HG03025 (cell line): Measurements from ENCODE around the gene CASTOR1.

Experiments used
- ATAC-seq: cut with Tn5 transposase; IDR thresholded peaks from one replicate; pipeline ENCODE4 v1.9.1; 2021; ENCODE audit warnings: mild to moderate bottlenecking, moderate library complexity; ENCODE audit not compliant: unreplicated experiment, low FRiP score

Gene CASTOR1

DNA sequence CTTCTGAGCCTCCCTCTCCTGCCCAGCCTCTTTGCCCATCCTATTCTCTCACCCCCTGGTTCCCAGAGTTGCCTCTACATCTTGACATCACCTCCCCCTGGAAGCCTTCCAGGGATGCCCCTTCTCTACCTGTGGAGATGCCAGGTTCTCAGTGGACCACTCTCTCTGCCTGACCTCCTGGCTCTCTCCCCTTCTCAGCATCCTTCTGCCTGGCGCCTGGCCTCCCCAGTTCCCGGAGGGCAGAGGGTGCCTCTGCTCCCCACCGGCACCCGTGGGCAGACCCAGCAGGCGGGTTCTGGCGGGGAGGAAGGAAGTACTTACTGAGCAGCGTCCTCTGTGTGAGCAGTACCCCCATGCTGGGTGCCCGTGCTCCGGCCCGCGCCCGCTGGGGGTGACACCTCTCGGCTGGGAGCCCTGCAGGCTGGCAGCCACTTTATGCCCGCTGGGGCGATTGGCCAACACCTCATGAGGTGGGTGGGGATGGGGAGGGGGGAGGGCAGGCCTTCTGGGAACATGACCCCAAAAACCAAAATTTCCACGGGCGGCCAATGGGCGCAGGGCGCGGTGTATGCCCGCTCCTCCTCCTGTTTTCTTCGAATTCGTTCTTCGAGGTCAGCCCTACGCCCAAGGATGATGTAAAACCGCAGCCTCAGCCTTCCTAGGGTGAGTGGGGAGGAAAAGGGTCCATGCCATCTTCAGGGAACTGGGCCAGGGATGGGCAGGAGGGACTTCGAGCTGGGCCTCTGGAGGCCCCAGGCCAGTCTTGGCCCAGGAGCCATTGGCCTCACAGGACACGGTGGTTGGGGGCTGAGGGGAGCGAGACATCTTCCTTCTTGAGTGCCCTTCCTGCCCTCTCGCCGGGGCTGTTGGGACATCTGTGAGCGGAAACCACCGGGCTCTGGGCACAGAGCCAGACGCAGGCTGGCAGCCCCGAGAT lies 22.6 kb downstream of the CASTOR1 start, which contains the start of gene OSM:
Gene OSM (minus strand): TSS at position 407 of the 937 bp plus-strand sequence. CDS start 52 bp downstream, at position 355.
- ATAC-seq: no peak

DNA sequence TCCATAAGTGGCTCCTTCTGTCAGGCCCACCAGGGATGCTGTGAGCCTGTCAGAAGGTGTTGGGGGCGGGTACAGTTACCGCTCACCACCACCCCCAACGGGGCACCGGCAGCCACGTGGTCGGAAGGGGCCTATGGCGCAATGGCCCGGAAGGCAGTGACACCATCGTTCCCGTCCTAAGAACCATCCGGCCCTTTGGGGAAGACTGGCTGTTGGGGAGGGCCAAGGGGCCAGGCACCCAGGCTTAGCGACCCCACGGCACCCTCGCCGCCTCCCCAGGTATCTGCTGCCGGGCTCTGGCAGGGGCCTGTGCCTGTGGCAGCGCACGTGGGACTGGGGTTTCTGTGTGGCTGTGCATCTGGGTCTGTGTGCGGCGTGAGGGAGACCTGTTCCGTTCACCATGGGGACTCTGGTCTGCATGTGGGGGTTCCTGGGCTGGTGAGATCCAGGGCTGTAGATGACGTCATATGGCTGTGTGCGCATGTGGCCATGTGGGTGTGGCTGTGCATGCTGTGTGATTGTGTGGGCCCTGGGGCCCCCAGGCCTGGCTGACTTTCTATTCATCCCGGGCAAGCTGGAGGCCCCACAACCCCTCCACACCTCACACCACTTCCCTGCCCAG lies 23.4 kb downstream of the CASTOR1 start:
- ATAC-seq: no peak

DNA sequence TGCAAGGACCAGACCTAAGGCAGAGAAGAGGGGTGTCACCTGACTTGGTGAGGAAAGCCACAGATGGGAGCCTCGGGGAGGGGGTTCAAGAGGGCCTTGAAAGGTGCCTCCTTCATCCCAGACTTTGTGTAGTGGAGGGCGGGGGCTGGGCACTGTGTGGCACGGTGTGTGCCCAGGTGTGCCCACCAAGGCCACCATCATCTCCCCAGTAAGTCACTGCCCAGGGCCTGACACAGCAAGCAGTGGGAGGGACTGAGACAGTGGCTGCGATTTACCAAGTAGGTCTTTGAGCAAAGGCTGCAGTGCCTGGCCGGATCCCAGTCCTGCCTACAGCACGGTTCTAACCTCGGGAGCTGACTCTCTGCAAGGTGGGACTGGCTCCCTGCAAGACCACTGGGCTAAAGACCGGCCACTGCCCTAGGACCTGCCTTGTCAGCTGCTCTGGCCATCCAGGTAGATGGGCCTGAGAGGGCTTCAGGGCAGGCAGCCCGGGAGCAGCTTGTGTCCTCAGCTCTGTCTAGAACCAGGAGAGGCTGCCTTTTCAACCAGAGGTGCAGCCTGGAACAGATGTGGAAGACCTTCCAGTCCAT lies 24.1 kb downstream of the CASTOR1 start:
- ATAC-seq: no peak

DNA sequence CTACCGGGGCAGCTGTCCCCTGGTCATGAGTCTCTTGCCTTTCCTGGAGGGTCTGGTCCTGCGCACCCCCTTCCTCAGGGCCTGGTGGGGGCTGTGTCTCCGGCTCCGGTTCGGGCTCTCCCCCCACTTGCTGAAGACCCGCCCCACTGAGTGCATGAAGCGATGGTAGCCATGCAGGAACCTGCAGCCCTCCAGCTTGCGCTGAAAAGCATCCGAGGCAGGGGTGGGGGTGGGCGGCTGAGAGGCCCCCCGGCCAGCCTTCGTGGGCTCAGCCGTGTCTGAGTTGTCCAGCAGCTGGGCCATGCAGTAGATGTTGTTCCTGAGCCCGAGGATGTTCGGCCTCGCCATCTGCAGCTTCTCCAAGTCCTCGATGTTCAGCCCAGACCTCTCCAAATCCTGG lies 25.4 kb downstream of the CASTOR1 start:
- no peak for ATAC-seq

DNA sequence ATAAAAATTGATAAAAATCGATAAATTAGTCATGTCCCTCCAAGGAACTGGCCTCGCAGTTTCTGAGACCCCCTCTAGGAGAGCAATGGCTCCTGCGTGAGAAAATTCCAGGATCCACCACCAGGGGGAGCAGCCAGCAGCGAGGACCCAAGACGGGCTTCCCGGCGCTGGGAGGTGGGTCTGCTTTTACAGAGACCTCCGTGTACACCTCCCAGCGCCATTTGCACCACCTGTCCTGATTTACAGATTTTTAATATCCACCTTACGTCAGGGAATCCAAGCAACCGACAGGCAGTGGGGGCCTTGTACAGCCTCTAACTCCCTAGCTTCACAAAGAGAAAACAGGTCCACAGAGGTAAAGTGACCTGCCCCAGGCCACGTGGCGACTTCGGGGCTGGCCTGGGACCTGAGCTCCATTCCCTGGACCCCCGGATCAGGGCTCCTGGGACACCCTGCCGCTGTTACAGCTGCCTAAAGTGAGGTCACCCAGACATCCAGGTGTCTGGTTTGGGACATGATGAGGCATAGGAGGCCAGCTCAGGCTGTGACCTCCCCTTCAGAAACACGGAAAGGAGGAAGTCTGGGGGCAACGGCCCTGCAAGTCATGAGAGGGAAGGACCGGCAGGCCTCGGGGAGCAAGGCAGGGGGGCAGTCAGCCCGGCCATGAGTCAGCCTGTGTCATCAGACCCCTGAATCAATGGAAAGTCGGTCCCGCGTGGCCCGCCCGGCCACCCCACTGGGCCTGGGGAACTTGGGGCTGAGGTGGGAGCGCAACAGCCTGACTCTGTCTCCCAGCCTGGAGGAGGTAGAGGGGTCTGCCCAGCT lies 26.2 kb downstream of the CASTOR1 start:
- no peak for ATAC-seq

DNA sequence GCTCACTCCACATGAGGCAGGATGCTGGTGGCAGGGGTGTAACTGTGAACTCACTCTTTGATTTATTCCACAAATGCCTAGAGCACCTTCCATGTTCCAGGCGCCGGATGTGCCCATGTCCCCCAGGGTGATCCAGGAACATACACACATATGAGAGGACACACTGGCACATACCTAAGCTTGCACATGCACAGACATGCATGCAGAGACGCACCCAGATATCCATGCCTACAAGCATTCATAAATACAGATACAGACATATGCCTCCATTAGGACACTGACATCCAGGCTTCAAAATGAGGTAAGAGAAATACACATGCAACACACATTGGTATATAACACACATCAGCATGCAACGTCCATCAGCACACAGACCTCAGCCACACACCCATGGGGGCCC lies 27.2 kb downstream of the CASTOR1 start:
- no peak for ATAC-seq

DNA sequence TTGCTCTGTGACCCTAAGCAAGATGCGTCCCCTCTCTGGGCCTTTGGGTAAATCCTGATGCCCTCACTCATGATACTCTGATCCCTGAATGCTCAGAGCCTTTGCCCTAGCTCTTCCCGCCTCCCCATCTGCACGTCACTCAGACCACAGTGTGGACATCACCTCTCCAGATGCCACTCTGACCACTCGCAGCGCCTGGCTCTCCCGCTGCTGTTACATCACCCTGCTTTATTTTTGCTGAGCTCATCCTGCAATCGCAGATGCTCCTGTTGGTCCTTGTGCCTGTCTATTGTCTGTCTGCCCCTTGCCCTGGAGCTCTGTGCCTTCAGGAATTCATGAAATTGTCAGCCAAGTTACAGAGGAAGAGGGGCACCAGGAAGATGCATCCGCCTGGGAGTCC lies 28.2 kb downstream of the CASTOR1 start:
- ATAC-seq: no peak

DNA sequence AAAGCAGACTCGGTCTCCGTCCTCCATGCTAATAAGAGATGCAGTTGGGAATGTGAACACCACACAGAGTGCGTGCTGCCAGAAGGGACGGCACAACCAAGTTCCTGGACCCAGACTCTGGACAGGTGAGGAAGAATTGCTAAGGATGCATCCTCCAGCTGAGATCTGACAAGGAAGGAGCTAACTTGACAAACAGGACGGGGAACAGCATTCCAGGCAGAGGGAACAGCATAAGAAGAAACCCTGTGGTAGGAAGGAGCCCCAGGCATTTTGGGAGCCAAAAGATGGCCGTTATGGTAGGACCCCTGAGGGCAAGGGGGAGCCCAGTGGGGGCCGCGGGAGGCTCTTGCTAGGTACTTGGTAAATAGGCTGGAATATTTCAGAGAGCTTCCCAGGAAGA lies 28.6 kb downstream of the CASTOR1 start:
- ATAC-seq: no peak

DNA sequence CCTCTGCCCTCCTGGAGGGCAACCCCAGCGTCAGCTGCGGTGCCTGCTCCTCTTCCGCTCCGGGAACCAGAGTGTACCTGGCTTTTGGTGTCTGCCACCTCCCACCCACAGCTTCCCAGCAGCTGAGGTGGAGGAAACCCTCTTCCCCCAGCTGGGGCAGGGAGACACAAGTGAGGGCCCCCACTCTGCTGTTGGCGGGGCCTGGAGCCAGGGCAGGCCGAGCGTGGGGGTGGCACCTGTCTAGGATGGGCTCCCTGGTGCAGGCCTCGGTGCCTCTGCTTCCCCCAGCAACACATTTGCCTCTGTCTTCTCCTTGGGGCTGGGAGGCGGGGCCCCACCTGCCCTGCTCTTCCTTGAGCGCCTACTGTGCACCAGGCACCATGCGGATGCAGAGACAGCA lies 29.0 kb downstream of the CASTOR1 start:
- no peak for ATAC-seq

DNA sequence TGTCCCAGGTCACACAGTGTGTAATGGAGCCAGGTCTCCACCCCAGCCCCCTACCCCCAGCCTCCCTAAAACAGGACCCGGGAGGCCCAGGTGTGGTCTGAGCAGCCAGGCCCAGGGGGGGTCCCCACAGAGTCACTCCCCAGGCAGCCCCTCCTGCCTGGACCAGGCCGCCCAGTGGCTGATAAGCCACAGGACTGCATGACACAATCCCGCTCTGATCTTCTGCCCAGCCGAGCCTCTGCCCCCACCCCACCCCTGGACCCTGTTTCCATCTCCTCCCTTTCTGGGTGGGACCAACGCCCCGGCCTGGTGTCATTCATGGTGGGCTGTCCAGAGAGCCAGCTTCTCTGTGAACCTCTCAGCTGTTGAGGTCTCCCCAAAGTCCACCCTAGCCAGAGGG lies 35.0 kb downstream of the CASTOR1 start:
- ATAC-seq: no peak

DNA sequence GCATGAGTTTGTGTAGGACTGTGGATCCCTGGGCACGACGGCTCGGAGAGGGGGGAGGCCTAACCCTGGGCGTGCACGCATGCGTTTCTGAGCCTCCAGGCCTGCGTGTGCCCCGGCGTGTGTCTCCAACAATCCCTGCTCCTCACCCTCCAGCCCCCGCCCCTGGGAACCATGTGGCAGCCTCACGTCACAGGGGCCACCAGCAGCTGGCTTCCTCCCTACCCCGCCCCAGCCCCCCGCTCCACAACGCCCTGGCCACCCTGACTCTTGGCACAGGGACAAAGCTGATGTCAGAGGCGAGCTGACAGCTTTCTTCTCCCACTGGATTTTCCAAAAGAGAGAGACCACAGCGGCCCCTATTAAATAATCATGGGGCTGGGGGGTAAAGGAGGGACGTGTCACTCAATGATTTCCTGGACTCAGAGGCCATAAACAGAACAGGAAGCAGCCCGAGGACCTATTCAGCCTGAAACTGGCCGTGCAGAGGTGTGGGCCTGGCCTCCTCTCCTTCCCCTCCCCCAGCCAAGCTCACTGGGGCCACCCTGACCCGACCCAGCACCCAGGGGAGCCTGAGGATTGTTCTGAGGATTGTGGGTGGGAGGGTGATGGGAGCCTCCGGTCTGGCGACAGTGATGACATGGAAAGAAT lies 36.0 kb downstream of the CASTOR1 start:
- ATAC-seq: no peak

DNA sequence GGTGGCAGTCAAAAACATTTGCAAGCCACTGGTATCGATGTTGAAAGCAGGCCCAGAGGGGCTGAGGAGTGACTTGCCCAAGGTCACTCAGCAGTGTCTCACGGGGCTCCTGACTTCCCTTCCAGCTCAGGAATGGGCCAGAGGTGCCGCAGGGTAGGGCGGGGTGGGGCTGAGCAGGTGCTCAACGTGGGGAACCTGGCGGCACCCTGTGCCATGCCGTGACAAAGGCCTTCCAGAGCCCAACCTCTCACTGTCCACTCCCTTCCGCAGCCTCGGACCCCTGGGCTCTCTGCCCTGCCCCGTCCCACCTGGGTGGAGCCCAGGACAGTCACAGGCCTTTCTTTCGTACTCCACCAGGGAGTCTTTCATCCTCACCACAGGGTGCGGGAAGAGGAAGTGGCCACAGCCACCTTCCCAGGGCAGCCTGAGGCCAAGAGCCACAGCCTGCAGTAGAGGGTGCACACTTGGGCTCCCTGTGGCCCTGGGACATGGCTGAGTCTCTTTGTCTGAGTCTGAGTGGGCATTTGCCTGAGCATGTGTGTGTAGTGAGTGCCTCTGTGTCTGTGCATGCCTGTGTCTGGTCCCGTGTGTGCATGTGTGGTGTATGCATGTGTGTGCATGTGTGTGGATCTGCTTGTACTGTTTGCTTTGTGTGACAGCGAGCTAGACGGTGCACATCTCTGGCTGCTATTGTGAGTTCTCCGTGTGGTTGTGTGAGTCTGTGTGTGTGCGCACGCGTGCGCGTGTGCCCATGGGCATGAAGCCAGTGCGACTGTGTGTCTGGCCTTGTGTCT lies 36.7 kb downstream of the CASTOR1 start:
- ATAC-seq: no peak

DNA sequence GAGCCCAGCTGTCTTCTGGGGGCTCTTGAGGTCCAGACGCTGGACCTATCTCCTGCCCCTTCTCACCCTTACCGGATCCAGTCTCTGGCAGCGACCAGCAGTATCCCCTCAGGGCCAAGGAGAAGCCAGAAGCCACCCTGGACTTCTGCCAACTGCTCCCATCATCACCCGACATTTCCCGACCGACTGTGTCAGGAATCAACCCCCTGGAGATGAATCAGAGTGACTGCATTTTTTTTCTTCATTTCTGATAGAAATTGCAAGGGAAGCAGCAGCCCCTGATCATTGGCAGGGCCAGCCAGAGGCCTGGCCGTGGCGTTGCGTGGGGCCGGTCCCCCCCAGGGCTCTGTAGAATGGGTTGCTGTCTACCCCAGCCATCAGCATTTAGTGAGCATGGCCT lies 37.6 kb downstream of the CASTOR1 start:
- no peak for ATAC-seq

DNA sequence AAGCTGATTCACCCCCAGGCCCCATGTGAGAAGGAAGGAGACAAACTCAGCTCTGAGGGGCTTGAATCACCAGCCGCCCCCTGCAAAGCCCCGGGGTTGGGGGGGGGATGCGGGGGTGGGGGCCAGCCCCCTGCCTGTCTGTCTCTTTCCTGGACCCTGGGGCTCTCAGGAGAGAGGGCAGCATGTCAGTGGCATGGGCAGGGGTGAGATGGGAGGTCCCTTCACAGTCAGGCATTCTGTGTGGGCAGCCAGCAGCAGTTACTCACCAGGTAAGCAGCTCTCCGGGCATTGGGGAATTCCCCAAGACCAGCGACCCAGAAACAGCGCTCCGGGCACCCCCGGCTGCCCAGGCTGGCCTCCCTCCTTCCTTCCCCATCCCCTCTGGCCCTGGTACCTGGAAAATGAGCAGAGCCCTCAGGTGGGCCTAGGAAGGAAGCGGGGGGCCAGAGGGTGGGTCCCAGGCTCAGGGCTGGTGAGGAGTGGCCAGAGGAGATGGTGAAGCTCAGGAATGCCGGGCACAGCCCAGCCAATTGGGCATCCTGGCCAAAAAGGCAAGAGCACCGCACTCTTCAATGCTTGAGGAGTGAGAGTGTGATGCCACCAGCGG lies 38.5 kb downstream of the CASTOR1 start:
- no peak for ATAC-seq

DNA sequence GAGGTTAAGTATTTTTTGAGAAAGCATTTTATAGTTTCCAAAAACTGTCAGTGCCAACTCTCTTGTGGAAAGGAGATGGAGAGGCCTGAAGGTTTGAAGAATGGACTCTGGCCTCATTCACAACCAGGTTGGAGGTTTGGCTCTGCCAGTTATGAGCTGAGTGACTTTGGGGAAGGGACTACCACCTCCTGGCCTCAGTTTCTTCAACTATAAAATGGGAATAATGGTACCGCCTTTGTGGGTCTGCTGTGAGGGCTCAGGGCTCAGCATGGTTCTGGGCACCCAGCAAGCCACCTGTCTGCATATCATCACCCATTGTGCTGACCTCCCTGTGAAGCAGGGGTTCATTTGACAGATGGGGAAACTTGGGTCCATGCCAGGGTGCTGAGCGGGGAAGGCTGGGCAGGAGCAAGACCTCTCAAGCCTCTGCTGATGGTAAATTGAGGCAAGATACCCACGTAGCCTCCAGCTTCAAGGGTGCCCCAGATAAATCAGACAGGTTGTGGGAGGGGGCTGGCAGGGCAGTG lies 39.2 kb downstream of the CASTOR1 start:
- no peak for ATAC-seq

DNA sequence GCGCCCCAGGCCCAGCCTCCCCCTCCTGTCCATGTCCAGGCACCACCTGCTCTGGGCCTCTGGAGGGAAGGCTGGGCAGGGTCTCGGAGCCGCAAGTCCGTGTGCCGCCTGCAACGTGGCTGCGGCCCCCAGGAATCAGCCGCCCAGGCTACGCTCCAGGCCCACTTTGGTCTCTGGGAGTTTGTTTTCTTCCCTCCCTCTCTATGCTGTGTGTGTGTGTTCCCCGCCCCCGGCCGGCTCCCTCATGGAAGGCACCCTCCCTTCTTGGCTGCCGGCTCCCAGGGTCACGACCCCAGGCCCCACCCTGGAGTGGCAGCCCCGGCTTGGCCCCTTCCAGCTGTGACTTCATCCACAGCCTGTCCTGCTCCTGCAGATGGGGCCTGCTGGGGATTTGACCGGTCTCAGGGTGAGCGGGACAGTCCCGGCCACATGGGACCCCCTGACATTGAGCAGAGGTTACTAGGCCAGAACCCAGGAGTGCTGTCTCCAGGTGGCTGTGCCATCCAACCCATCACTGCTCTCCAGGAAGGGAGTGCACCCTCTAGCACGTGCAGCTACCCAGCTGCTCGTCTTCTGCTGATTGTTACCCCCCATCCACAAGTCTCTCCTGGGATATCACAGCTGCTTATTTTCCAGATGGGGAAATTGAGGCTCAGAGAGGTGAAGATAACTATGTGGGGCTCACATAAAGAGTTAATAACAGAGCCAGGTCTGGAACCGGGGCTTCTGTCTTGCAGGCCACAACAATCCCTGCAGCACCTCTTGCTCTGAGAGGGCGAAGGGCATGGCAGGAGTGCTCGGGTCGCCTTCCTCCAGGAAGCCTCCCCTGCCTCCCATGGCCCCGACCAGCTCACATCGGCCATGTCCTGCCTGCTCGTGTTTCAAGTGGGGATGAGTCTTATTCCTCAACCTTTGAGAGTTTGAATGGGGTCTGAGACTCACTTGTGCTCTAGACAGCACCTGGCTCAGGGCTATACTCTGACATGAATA lies 40.0 kb downstream of the CASTOR1 start:
- no peak for ATAC-seq

DNA sequence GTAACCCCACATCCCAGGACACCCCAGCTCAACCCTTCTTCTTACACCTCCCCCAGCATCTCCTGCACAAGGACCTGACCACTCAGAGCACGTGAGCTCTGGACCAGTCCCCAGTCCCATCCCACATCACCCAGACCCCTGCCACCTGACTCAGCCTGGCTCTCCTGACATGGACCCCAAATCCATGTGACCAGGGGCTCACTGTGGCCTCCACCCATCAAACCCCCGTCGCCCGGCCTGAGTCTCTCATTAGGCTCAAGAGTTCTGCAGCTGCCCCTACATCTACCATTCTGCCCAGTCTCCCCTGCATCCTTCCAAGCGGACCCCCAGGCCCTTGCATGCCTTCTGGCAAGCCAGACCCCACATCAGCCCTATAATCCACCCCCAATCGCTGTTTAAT lies 40.8 kb downstream of the CASTOR1 start:
- no peak for ATAC-seq

DNA sequence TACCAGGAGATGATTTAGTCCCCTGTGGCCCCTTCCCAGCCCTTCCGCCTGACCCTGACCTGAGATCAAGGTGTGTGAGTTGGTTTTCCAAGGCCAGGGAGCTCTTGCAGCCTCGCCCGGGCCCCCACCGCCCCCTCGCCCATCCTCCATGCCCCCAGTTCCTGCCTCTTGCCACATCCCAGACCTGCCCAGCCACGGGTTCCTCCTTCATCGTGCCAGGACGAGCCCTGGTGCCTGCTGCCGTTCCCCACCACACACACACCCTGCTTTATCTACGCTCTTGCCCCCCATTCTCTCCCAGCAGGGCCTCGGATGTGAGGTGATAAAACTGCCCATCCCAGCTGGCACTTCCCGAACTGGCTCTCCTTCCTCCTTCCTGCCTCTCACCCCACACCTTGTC lies 41.3 kb downstream of the CASTOR1 start:
- ATAC-seq: no peak
